Cerebellar nuclear complex (tissue), 1 donor: ENCODE measurements around the gene SORBS2.

Experiments
- DNase-seq, 2 experiments: peaks; one replicate each; lab custom pipeline; 2025; lab: John Stamatoyannopoulos, UW

SORBS2 gene

DNA sequence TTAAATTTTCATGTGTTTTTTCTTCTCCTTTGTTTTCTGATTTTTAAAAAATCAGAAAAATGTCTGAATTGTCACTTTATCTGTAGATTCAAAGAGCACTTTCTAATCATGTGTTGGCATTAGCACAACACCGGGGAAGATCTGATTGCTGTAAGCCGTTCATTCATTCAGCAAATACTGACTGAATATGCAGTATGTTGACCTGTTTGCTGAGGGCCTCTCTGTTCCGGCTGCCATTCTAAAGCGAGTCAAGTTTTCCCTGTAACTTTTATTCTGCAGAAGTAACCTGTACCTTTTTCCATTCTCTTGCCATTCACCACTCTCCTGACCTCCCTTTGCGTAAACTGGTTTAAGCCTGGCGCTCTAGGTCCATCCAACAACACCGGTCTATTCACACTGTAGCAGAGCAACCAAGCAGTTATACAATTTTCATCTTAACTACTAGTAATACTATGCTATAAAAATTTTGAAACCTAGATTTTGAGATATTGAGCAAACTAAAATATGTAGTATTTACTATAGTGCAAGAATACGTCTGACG, 6.7 kb downstream of the SORBS2 start:
- no peak for DNase-seq

DNA sequence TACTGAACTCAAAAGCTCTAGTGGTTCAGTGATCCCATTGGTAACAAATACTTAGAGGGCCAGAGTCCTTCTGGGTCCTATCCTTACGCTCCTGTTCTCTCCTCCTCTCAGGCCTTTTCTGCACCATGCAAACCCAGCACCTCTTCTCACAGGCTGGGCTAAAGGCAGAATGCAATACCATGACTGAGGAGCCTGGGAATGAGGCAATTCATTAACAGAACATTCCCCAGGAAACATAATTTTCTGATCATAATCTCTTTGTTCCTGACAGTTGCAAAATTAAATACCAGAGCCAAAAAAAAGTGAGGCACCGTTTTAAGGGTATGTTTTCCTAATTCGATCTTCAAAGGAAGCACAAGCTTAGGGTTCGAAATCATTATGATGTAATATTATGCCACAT, 9.0 kb downstream of the SORBS2 start:
- no peak for DNase-seq

DNA sequence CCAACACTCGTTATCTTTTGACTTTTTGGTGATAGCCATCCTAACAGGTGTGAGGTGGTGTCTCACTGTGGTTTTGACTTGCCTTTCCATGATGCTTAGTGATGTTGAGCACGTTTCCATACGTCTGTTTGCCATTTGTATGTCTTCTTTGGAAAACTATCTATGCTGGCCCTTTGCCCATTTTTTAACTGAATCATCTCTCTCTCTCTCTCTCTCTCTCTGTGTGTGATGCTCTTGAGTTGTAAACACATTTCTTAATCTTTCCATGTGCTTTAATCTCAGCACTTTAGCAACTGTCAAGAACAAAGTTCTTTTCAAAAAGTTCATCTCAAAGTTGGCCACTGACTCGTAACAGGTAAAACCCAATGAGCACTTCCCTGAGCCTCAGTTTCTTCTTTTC, 10.5 kb downstream of the SORBS2 start:
- no peak for DNase-seq

DNA sequence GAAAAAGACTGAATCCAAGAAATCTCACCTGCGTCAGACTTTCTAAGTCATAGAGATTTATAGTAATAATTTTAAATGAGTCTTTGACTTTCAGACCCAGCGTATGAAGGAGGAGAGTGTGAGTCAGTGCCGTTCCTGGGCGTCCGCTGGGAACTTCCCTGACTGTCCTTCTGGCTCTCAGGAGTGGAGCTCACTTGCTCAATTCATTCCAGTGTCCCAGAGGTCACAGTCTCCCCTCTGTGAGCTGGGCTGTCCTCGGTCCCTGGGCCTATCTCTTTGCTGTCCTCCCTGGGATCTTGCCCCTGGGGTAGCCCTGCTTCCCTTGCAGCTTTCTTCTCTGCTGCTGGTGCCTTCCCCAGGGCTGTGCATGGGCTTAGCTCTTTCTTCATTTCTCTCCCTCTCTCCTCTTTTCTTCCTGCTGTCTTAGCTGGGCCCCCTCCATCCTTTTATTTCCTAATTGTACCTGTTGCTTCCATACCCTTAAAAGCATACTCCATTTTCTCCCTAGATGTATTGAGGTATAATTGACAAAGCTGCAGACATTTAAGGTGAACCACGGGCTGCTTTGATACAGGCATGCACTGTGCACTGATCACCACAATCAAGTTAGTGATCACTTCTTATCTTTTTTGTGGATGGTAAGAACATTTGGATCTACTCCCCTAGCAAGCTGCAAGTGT, 11.6 kb downstream of the SORBS2 start:
- no peak for DNase-seq

DNA sequence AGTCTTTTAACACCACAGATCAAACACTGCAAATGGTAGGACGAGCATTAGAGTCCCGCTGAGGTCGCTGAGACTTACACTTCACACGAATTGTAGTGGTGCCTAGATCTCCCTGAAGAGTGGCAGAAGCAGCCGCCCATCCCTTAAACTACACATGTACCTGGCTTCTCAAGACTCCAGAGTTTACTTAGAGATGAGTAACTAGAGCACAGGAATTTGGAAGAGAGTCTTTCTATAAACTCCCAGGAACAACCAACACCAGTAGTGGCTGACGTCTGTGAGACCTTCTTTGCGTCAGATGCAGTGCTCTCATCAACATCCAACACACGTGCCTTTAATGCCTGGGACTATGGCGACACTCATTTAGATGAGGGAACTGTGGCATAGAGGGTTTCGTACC, 12.6 kb downstream of the SORBS2 start:
- no peak for DNase-seq

DNA sequence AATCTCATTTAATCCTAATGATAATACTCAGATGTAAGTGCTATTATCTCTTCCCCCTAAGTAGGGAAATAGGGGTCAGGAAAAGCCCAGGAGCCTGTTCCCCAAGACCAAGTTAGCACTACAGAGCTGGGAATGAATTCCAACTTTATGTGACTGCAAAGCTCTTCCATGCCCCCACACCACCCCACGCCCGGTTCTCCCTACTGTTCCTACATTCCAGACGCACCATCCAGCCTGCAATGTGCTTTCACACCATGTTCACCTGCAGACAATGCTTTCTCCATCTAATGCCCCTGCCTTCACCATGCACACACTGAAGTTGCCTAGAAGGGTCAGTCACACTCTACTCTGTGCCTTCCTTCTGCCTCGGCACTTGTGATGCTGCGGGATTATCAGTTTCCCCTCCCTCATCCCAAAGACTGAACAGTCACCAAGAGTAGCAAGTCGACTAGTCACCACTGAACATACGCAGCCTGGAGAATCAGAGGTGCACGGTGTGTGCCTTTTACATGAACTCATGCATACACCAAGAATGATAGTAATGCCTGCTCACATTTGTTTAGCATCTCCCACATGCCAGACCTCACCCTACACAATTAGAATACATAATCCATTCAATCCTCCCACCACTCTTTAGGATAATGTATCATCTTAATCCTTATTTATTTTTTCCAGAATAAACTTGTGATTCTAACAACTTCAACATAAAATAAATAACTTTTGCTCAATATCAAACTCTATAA, 14.2 kb downstream of the SORBS2 start:
- DNase-seq = no peak

DNA sequence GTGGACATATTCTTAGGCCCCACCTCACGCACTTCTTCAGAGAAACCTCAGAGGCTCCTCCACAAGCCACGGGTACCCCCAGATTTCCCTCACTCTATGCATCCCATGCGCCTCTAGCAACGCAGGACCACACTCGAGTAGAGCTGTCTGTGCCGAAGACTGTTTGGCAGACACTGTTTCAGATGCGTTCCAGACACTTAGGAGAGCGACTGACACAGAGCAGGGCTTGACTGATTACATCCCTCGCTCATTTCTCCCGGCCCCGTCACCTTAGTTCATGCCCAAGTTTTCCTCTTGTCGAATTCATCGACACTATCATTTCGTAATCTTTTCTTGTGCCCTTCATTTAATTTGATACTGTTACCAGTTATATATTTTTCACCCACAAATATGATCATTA, 15.0 kb downstream of the SORBS2 start:
- no peak for DNase-seq

DNA sequence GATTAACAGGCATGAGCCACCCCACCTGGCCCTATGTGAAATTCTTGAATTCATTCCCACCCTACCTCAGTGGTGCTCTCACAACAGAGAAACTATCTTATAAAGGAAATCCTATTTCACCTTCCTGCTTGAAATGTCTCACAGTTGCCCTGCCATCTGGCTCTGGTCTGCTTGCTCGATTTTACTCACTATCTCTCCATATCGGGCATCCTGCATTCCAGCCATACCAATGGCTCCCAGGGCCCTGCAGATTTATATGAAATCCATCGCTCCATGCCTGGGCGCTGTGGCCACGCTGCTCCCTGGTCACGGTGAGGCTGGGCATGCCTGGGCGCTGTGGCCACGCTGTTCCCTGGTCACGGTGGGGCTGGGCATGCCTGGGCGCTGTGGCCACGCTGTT, 15.8 kb downstream of the SORBS2 start:
- DNase-seq = no peak

DNA sequence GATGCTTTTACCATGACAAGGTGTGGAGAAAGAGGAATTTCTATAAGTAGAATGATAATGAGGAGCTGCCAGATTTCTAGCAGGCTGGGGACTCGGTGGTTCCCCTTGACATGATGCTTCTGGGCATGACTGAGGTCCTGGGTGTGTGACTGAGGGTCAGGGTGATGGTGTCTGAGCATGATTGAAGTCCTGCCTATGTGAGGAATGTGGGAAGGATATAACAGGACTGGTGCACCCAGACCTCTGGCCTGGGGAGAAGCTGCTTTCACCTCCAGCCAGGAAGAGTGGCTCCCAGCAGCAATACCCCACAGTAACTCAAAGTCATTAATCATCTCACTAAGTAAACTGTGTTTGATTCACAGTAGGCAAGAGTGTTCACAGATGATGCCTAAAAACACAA, 17.4 kb downstream of the SORBS2 start:
- no peak for DNase-seq

DNA sequence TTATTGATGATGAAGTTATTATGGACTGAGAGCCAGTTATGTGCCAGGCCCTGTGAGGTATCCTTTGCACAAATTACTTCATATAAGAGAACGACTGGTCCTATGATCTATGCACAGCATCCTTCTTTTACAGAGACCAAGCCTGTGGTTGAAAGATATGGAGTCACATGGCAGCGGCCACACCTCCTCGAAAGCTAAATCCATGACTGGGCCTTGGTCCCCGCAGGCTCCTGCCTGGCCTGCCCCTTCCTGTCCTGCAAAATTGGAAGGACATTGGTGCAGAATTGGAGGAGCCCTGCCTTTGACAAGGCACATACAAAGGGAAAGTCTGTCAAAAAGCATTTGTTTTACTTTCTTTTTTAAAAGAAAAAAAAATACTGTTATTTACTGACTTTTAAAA, 18.3 kb downstream of the SORBS2 start:
- DNase-seq = no peak

DNA sequence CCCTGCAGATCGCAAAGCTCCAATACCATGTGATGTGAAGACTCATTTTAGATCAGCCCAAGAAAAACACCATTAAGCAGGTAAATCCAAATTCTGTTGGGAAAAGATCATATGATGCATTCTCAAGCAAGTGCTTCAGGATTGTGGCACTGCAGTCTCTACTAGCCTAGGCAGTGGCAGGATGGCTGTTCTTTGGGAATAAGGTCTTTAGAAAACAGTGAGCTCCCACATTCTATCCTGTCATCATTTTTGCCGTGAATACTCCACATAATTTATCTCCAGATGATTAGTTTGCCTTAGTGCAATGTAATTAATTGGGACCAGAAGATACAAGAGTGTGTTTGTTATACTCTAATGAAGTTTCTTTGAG, 18.9 kb downstream of the SORBS2 start:
- DNase-seq = no peak

DNA sequence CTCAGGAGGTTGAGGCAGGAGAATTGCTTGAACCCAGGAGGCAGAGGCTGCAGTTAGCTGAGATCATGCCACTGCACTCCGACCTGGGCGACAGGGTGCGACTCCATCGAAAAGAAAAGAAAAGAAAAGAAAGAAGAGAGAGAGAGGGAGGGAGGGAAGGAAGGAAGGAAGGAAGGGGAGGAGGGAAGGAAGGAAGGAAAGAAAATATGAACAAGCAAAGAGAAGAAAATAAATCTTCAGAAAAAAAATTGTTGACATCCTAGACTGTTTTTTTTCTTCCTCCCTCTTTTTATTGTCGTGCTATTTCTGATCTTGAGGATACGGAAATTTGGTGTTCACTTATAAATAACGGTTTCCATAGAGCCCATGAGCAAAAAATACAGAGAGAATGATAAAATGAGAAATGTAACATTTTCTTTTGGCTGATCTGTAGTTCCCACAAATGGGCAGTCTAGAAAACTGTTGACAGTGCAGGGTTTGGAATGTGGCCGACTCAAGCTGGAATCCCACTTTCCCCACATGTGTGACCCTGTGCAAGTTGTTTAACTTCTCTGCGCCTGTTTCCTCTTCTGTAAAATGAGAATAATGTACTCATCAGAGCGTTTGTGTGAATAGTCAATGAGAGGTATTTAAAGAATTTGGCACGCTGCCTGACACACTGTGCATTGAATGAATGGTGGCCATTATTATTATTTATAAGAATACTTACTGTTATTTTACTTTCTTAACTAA, 19.4 kb downstream of the SORBS2 start:
- DNase-seq = no peak

DNA sequence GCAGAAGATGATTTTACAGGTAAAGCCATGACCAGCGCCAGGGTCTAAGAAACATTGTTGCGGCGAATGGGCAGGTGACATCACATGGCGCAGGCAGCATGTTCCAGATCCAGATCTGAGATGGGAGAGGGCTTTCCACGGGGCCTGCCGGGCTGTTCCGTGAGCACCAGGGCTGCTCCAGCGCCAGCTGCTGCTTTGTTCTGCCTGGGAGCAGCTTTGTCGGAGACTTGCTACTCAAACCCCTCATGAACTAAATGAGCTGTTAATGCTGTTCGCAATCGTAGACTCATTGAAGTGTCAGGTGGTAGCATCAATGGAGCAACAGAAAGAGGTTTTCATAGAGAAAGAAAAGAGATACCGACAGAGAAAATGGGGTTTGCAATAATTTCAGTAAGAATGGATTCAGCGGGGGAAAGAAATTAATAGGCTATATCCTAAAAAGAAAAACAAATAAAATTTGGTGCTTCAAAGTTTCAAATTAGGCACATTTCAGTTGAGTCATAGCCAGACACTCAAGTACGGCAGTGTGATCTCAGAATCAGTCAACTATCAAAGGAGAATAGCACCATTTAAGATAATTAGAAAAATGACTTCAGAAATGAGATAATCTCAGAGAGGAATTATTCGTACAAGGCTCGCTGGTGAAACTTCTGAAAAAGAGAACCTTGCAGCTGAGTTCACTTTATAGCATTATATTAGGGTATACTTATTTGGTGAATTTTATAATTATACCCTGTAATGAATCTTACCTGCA, 23.9 kb downstream of the SORBS2 start:
- no peak for DNase-seq

DNA sequence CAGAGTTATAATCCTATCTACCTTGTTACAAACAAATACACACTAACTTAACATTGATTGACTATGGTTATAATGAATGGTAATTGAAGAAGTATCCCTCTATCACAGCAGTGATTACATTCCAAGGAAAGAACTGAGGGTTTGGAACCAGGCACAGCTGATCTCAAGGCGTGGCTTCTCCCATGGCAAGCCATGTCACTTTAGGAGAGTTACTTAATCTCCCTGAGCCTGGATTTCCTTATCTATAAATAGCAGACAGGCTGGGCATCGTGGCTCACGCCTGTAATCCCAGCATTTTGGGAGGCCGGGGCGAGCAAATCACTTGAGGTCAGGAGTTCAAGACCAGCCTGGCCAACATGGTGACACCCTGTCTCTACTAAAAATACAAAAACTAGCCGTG, 25.6 kb downstream of the SORBS2 start:
- no peak for DNase-seq

DNA sequence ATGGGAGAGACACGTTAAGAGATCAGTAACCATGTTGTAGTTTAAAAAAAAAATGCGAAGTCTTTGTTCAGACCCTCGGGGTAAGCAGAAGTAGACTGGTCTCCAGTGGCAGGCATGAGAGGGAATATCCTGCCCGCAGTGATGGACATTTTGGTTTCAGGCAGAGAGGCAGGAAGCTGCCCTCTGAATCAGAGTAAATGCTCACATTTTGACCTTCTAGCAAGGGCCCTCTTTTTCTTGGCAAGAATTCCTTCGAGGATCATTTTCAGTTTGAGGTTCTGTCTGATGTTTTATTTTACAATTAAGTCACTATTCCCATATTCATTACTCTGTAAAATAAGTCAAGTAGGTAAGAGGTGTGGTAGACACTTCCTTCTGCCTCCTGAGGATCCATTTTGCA, 28.4 kb downstream of the SORBS2 start:
- DNase-seq = no peak

DNA sequence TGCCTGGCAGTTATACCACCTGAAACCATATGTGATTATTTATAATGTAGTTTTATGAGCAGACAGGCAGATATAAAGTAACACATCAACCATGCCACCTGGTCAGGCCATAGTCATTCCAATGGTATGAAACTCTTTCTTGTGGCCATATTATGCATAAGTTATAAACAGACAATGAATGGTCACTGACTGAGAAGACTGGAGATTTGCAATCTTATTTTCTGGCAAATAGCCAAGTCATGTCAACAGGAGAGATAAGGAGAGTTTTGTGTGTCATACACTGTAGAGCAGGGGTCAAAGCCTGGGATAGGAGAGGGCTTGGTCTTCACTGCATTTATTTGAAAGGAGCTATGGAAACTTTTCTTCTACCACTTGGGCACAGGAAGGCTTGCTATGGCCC, 29.5 kb downstream of the SORBS2 start:
- DNase-seq = no peak

DNA sequence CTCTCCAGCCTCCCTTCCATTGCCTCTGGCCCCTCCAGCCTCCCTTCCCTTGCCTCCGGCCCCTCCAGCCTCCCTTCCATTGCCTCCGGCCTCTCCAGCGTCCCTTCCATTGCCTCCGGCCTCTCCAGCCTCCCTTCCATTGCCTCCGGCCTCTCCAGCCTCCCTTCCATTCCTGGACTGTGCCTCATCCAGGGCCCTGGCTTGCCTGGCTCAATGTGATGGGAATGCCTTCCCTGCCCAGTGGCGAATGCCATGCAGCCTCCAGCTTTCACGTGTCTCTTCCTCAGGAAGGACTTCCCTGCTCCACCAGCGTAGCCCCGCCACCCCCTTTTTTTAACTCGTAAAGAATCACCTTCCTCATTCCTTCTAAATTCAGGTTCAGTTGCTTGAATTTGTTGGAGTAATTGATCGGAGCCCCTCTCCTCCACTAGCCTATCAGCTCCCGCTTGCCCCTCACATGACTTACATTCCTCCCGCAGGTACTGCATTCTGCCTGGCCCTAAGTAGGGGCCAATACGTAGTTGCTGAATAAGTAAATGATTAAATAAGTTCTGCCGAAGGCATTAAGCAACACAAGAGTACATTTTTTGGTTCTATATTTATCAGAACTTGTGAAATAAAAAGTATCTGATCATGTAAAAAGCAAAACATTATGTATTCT, 30.3 kb downstream of the SORBS2 start:
- no peak for DNase-seq

DNA sequence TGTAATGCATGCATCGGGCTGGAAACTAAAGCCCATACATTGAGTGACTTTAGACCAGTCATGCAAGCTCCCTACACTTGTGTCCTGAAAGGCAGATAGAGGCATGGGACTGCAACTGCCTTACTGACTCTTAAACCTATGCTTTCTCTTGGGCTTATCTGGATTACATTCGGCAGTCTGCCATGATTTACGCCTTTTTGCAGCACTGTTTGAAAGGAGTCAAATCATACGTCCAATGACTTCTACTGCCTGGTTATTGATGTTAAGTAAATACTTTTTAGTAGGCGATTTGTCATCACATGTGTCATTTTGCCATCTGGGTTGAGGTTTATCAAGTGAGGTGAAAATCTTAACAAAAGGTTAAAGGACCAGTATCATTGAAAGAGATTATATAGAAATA, 31.5 kb downstream of the SORBS2 start:
- DNase-seq = no peak

DNA sequence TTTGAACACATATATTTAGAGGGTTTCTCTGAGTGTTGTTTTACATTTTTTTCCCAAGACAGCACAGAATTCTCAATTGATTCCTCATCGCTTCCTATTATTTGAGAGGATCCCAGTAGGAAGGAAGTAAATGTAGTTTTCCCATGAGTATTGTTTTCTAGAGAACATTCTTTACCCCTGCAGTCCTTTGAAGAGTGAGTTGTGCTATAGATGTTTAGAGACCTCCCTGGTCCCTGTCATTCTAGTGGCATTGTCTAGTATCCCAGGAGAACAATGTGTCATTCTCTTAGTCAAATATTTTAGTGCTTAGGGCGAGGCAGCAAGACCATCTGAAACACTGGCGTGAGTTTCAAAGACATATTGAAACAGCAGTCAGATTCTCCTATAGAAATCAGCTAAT, 32.5 kb downstream of the SORBS2 start:
- no peak for DNase-seq

DNA sequence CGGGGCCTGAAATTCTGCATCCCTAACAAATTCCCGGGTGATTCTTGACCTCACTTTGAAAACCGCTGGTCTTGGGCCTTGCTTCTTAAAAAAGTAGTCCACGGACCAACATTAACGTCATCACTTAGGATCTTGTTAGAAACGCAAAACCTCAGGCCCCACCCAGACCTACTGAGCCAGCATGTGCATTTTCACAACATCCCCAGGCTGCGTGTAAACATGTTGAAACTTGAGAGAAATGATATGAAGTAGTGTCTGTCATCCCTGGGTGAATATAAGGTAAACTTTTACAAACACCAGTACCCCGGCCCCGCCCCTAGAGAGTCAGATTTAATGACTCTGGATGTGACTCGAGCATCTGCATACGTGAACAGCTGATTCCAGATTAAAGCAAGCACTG, 33.7 kb downstream of the SORBS2 start:
- no peak for DNase-seq

DNA sequence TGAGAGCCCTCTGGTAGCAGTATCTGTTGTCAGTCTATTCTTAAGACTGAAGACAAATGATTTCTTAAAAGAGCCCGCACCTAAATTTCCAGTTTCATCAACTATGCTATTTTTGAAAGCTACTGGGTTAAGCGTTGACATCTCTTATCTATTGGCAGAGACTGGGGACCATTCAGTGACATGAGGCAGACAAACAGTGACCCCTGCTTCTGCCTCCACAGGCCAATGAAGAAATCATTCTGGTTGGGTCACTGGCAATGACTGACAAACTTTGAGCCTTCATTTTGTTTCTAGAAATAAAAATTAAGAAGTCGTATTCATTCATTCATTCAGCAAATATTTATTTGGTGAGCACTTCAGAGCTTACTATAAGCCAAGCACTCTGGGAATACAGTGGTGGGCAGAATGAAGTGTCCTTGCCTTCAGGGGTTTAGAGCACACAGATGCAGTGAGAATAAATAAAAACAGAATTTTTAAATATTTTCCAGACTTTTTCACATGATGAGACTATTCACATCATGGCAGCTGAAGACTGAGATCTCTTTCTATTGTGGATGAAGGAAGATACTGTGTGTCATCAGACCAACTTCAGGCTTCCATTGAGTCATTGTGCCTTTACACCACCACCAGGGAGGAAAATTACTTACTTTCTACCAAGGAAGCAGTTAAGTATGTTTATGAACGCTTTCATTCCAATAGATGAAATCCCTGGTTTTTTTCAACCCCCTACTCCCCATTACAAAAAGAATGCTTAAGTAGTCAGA, 36.0 kb downstream of the SORBS2 start:
- DNase-seq = no peak
